GM18870 (cell line): ENCODE data around the gene NKAPL.
"Not testable (repeated sequence)": the region's sequence is repeated elsewhere in the genome, so short reads cannot be mapped to it uniquely, and the experiment has no call there.

Experiments
- ATAC-seq: cut with Tn5 transposase; IDR thresholded peaks from one replicate; pipeline ENCODE4 v1.9.1; 2021; ENCODE audit warnings: moderate library complexity; ENCODE audit not compliant: unreplicated experiment

Gene NKAPL

DNA sequence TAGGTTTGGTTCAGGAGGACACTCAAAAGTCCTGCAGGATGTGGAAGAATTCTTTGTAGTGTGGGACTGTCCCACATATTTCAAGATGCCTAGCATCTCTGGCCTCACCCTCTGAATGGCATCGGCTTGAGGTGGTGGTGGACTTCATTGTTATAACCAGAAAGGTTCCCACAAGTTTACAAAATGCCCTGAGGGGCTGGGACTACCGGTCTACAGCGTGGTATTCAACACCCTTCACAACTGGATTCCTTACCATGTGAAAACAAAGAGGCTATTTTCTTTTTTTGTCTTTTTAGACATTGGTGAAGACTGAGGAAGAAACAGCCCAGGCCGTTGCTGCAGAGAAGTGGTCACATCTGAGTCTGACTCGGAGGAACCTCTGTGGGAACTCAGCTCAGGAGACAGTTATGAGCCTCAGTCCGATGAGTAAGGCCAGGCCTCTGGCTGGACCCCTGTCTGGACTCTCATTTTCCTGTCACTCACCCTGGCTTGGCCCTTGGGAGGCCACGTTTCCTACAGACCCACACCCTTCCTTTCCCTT lies 37.5 kb downstream of the NKAPL start:
- no peak for ATAC-seq

DNA sequence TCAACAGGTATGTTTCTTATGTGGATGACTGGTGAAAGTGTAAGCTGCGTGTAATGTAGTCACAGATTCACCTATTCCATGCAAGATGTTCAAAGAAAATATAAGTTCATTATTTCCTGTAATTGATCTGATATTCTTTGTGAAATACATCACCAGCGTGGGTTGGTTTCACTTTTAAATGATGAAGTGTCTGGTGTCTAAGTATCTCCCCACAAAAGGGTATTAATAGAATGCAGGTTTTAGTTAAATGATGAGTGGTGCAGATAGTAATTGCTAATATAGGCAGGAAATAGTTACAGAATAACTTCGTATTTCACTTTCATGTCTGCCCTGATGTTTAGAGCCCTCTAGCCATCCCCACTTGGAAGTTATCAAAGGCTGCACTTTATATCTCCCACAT lies 44.5 kb downstream of the NKAPL start:
- ATAC-seq = peak; percentile 87

DNA sequence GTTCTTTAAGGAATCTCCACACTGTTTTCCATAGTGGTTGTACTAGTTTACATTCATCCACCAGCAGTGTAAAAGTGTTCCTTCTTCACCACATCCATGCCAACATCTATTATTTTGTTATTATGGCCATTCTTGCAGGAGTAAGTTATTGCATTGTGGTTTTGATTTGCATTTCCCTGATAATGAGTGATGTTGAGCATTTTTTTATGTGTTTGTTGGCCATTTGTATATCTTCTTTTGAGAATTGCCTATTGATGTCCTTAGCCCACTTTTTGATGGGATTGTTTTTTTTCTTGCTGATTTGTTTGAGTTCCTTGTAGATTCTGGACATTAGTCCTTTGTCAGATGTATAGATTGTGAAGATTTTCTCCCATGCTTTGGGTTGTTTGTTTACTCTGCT lies 47.3 kb downstream of the NKAPL start:
- not testable (repeated sequence) for ATAC-seq
